GM12878 (cell line): Measurements from ENCODE around the gene MOK. TPM values are rescaled to one million over a fixed set of nuclear protein-coding genes. Genes with fewer than 3 reads are reported as not detected.

ENCODE experiments used
- ATAC-seq: fragments of 200-7000 bp; cut with Tn5 transposase; 3 replicates; pipeline ENCODE4 v1.9.1; 2020; ENCODE audit warnings: mild to moderate bottlenecking, moderate library complexity
- BruUV-seq: library from RNA; stranded (reverse); fragments of 400-500 nt; replicated peaks from 2 replicates; lab custom pipeline; 2021; lab: Mats Ljungman, UMichigan
- CTCF ChIA-PET: fragments of 300-600 bp; sonication (Branson Sonifier 250); formaldehyde crosslinking; extraction: SDS; loops from one replicate; lab custom pipeline; 2021; ENCODE audit warnings: inconsistent platforms; lab: Yijun Ruan, JAX
- POLR2A ChIA-PET: fragments of 350-600 bp; formaldehyde crosslinking; extraction: SDS; loops from one replicate; lab custom pipeline; 2021; ENCODE audit warnings: inconsistent platforms; lab: Charles Lee
- RAD21 ChIA-PET: fragments of 300-600 bp; sonication (Branson Sonifier 250); formaldehyde crosslinking; loops from one replicate; lab custom pipeline; 2023; ENCODE audit warnings: antibody characterized with exemption; ENCODE audit not compliant: unreplicated experiment; lab: Charles Lee
- SMC1A ChIA-PET: fragments of 300-600 bp; sonication (Branson Sonifier 250); formaldehyde crosslinking; loops from one replicate; lab custom pipeline; 2023; ENCODE audit not compliant: unreplicated experiment, uncharacterized antibody; lab: Charles Lee
- DNase-seq: peaks from one replicate; pipeline ENCODE4 v3.0.0-alpha.2; 2011; ENCODE audit warnings: low read depth, low spot score
- FAIRE-seq: peaks from 3 replicates; lab custom pipeline; 2011; peaks lifted over from hg19 to GRCh38; lab: Jason Lieb, UNC
- H2AFZ ChIP-seq: 2 replicates; pipeline ENCODE4 v1.6.0; 2011; ENCODE audit warnings: low read depth, low read length, control low read depth; ENCODE audit not compliant: control insufficient read depth
- H3K27ac ChIP-seq: 2 replicates; pipeline ENCODE4 v1.5.1; 2011; ENCODE audit warnings: control low read depth; ENCODE audit not compliant: control insufficient read depth, insufficient read depth
- H3K27me3 ChIP-seq, 2 experiments: replicated peaks in 1 of 2; 2 replicates each; pipeline versions ENCODE4 v1.6.0 to v1.6.1; 2011; ENCODE audit warnings: low read length in 1 of 2; ENCODE audit not compliant: control insufficient read depth in 2 of 2, insufficient read depth in 2 of 2
- H3K36me3 ChIP-seq, 2 experiments: 2 replicates each; pipeline ENCODE4 v1.5.1; 2011; ENCODE audit warnings: low read length in 1 of 2; ENCODE audit not compliant: control insufficient read depth in 2 of 2, insufficient read depth in 2 of 2
- H3K4me1 ChIP-seq: 2 replicates; pipeline ENCODE4 v1.6.1; 2011; ENCODE audit warnings: mild to moderate bottlenecking, low read length, moderate library complexity, mixed read lengths; ENCODE audit not compliant: control insufficient read depth, insufficient read depth
- H3K4me2 ChIP-seq: 2 replicates; pipeline ENCODE4 v1.6.0; 2011; ENCODE audit warnings: control low read depth; ENCODE audit not compliant: control insufficient read depth, insufficient read depth
- H3K4me3 ChIP-seq: fragments of 200-600 bp; sonication (generic); 2 replicates; pipeline ENCODE4 v1.5.1; 2016
- H3K79me2 ChIP-seq: 2 replicates; pipeline ENCODE4 v1.6.0; 2011; ENCODE audit warnings: low read length; ENCODE audit not compliant: control insufficient read depth, insufficient read depth
- H3K9ac ChIP-seq: 2 replicates; pipeline ENCODE4 v1.8.0; 2011; ENCODE audit warnings: low read length, control low read depth, mixed read lengths; ENCODE audit not compliant: control insufficient read depth, insufficient read depth
- H3K9me3 ChIP-seq: replicated peaks from 3 replicates; pipeline ENCODE4 v1.5.1; 2011; ENCODE audit warnings: mild to moderate bottlenecking, low read length; ENCODE audit not compliant: control insufficient read depth, insufficient read depth
- H4K20me1 ChIP-seq: 2 replicates; pipeline ENCODE4 v1.6.0; 2011; ENCODE audit not compliant: control insufficient read depth, insufficient read depth
- CHD1 ChIP-seq: IDR thresholded peaks from 2 replicates; pipeline ENCODE4 v1.6.1; 2012; ENCODE audit warnings: low read depth, low read length, improper control_type of control experiment
- EED ChIP-seq: sonication (generic); IDR thresholded peaks from 2 replicates; pipeline ENCODE4 v1.6.1; 2016; ENCODE audit warnings: antibody characterized with exemption, low read depth
- ESRRA ChIP-seq: IDR thresholded peaks from 2 replicates; pipeline ENCODE4 v1.6.1; 2012; ENCODE audit warnings: mild to moderate bottlenecking, low read length, improper control_type of control experiment
- FOXM1 ChIP-seq: IDR thresholded peaks from 2 replicates; pipeline ENCODE4 v1.6.1; 2012; ENCODE audit warnings: low read depth, mild to moderate bottlenecking, inconsistent platforms, low read length, moderate library complexity
- GABPA ChIP-seq: IDR thresholded peaks from 2 replicates; pipeline ENCODE4 v1.6.1; 2014; ENCODE audit warnings: antibody characterized with exemption, low read depth, mild to moderate bottlenecking, inconsistent platforms
- KLF5 ChIP-seq: fragments of 450-650 bp; IDR thresholded peaks from 2 replicates; pipeline ENCODE4 v1.6.1; 2014; ENCODE audit warnings: mild to moderate bottlenecking; ENCODE audit not compliant: partially characterized antibody
- LARP7 ChIP-seq: fragments of 450-650 bp; IDR thresholded peaks from 2 replicates; pipeline ENCODE4 v1.6.1; 2017; ENCODE audit warnings: mild to moderate bottlenecking
- MXI1 ChIP-seq: fragments of 150-350 bp; IDR thresholded peaks from 2 replicates; pipeline ENCODE4 v1.6.1; 2011; ENCODE audit warnings: low read depth, mild to moderate bottlenecking, inconsistent platforms, low read length, improper control_type of control experiment
- POLR2A ChIP-seq: IDR thresholded peaks from 2 replicates; pipeline ENCODE4 v1.6.1; 2011; ENCODE audit warnings: low read depth, mild to moderate bottlenecking, low read length
- RB1 ChIP-seq: fragments of 450-650 bp; formaldehyde crosslinking; IDR thresholded peaks from 2 replicates; pipeline ENCODE4 v1.6.1; 2017; ENCODE audit warnings: mild to moderate bottlenecking, borderline replicate concordance
- SMAD5 ChIP-seq: IDR thresholded peaks from 2 replicates; pipeline ENCODE4 v1.6.1; 2016; ENCODE audit warnings: antibody characterized with exemption, low read depth
- SPI1 ChIP-seq: IDR thresholded peaks from 2 replicates; pipeline ENCODE4 v1.6.1; 2011; ENCODE audit warnings: low read depth, mild to moderate bottlenecking, low read length, moderate library complexity, borderline replicate concordance; ENCODE audit not compliant: insufficient read depth
- TCF7 ChIP-seq: IDR thresholded peaks from 2 replicates; pipeline ENCODE4 v1.6.1; 2014; ENCODE audit warnings: antibody characterized with exemption, borderline replicate concordance
- WGBS: methylation state at CpG from one replicate; pipeline ENCODE4 v1.1.6; 2016; ENCODE audit warnings: low lambda C conversion rate; ENCODE audit not compliant: insufficient replicate concordance, insufficient coverage; ENCODE audit errors: missing lambda C conversion rate; 5-methylcytosine and 5-hydroxymethylcytosine counted together
- in situ Hi-C: fragments of 300-500 bp; cut with MboI; formaldehyde crosslinking; loops from 9 replicates; pipeline ENCODE4 v1.14.3; 2018; ENCODE audit warnings: mixed read lengths
- intact Hi-C: fragments of 100-400 bp; cut with micrococcal nuclease; formaldehyde crosslinking; loops from one replicate; pipeline ENCODE4 v1.14.2; 2022; ENCODE audit not compliant: unreplicated experiment
- polyA plus RNA-seq, 11 experiments: library from polyadenylated mRNA; depleted of rRNA in 4 of 11; unstranded in 6 of 11; stranded (reverse) in 5 of 11; fragments of >200 nt; fragmentation: Nextera tagmentation in 4 of 11; fragmentation: Illumina TruSeq in 1 of 11; extraction: Ambion mirVana in 4 of 11; extraction: Trizol in 1 of 11; gene quantifications; 1 replicate in 1 of 11; 2 replicates in 10 of 11; pipeline versions ENCODE4 v1.2.1 to v1.2.3, GENCODE V29; 2011 to 2016; ENCODE audit warnings: inconsistent platforms in 2 of 11, missing spikeins in 2 of 11, low read depth in 1 of 11
- total RNA-seq, 4 experiments: library from RNA; depleted of rRNA in 3 of 4; stranded (reverse); fragments of >200 nt in 3 of 4; fragmentation: Illumina TruSeq in 1 of 4; extraction: Trizol in 1 of 4; gene quantifications; 2 replicates each; pipeline versions ENCODE4 v1.2.1 to v1.2.3, GENCODE V29; 2013 to 2021
- TF ChIP-seq, protein P1 (sequence below): IDR thresholded peaks from 2 replicates; pipeline ENCODE4 v1.6.1; 2012; ENCODE audit warnings: low read depth, low read length, improper control_type of control experiment
- TF ChIP-seq, protein P2 (sequence below): fragments of 450-650 bp; formaldehyde crosslinking; IDR thresholded peaks from 2 replicates; pipeline ENCODE4 v1.4.0; 2022; ENCODE audit warnings: mild to moderate bottlenecking, moderate library complexity

The MOK gene
- total and polyA plus RNA-seq, 10 of the 15 experiments (the other 5 are each of a cell fraction or from before 2014, with no cell fraction given) = 0.10 to 3.0 (median 1.4) TPM

GRCh38 chr14:102187044-102187443 is 117.9 kb downstream of the MOK start:
- Histone ChIP-seq H3K79me2 (peaks cover 40% of the 10 kb centered on the region), H3K9me3 (no peaks in the 10 kb centered on the region; the same call in 2 of the 3 replicates), H3K27me3 (no peaks in the 10 kb centered on the region), H2AFZ (no peak overlapping the region), H3K4me2 (no peak overlapping the region), H3K36me3 (no peaks in the 10 kb centered on the region; a peak in 2 of 4 replicates), H3K4me3 (no peak overlapping the region), H3K4me1 (peaks cover 4% of the 10 kb centered on the region), H3K9ac (no peak overlapping the region), H3K27ac (no peak overlapping the region), H4K20me1 (no peaks in the 10 kb centered on the region)
- ChIA-PET RAD21 (interaction anchor here (0.7 kb wide), 1 partner anchor 9 kb away, joined by 3 read pairs; no protein-coding TSS in a partner anchor), POLR2A (no interaction called here), SMC1A (no interaction called here), CTCF (interaction anchor here (1.3 kb wide), 1 partner anchor 34 kb away, joined by 5 read pairs; no protein-coding TSS in a partner anchor)
- in situ Hi-C loops = no loop called here
- FAIRE-seq = no peak
- DNase-seq = no peak
- intact Hi-C loops = no loop called here
- no peak for TF ChIP-seq FOXM1
- TF ChIP-seq EED = no peak
- ATAC-seq = no peak
- no TSS peak for BruUV-seq
- 70% methylated on average over 3 of the region's 3 CpGs for WGBS

- intact Hi-C loops = no loop called here
- in situ Hi-C loops = no loop called here
- no peaks in the 10 kb centered on the region for H3K27me3 ChIP-seq
- no peaks in the 10 kb centered on the region; the same call in 2 of the 3 replicates for H3K9me3 ChIP-seq
- no peak overlapping the region for H3K4me2 ChIP-seq
- peaks cover 48% of the 10 kb centered on the region for H3K79me2 ChIP-seq
- no peak overlapping the region for H3K27ac ChIP-seq
- no peak for DNase-seq
- CTCF ChIA-PET = no interaction called here
- no peak for FAIRE-seq
- RAD21 ChIA-PET = no interaction called here
- no peak for ATAC-seq
- H3K9ac ChIP-seq = no peak overlapping the region
- WGBS = 91% methylated on average over 8 of the region's 8 CpGs
- H2AFZ ChIP-seq = no peak overlapping the region
- POLR2A ChIA-PET = no interaction called here
- H3K4me1 ChIP-seq = peaks cover 7% of the 10 kb centered on the region
- no TSS peak for BruUV-seq
- H4K20me1 ChIP-seq = no peaks in the 10 kb centered on the region
- SMC1A ChIA-PET = interaction anchor here (0.6 kb wide), 1 partner anchor 60 kb away, joined by 3 read pairs; no protein-coding TSS in a partner anchor
- H3K4me3 ChIP-seq = no peak overlapping the region
- TF ChIP-seq SMAD5 (no peak), CHD1 (no peak), POLR2A (no peak), ESRRA (no peak), RB1 (no peak), KLF5 (no peak), EED (no peak), GABPA (no peak), TCF7 (no peak), SPI1 (no peak), MXI1 (no peak), LARP7 (no peak)
- TF ChIP-seq, protein P1, sequence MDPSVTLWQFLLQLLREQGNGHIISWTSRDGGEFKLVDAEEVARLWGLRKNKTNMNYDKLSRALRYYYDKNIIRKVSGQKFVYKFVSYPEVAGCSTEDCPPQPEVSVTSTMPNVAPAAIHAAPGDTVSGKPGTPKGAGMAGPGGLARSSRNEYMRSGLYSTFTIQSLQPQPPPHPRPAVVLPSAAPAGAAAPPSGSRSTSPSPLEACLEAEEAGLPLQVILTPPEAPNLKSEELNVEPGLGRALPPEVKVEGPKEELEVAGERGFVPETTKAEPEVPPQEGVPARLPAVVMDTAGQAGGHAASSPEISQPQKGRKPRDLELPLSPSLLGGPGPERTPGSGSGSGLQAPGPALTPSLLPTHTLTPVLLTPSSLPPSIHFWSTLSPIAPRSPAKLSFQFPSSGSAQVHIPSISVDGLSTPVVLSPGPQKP = no peak
- TF ChIP-seq, protein P2, sequence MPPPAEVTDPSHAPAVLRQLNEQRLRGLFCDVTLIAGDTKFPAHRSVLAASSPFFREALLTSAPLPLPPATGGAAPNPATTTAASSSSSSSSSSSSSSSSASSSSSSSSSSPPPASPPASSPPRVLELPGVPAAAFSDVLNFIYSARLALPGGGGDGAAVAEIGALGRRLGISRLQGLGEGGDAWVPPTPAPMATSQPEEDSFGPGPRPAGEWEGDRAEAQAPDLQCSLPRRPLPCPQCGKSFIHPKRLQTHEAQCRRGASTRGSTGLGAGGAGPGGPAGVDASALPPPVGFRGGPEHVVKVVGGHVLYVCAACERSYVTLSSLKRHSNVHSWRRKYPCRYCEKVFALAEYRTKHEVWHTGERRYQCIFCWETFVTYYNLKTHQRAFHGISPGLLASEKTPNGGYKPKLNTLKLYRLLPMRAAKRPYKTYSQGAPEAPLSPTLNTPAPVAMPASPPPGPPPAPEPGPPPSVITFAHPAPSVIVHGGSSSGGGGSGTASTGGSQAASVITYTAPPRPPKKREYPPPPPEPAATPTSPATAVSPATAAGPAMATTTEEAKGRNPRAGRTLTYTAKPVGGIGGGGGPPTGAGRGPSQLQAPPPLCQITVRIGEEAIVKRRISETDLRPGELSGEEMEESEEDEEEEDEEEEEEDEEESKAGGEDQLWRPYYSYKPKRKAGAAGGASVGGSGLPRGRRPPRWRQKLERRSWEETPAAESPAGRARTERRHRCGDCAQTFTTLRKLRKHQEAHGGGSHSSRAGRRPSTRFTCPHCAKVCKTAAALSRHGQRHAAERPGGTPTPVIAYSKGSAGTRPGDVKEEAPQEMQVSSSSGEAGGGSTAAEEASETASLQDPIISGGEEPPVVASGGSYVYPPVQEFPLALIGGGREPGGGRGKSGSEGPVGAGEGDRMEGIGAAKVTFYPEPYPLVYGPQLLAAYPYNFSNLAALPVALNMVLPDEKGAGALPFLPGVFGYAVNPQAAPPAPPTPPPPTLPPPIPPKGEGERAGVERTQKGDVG = no peak
- H3K36me3 ChIP-seq = no peaks in the 10 kb centered on the region; a peak in 1 of 4 replicates
Observed at GRCh38 chr14:102185360-102185759, 119.6 kb downstream of the MOK start.
